Raji (cell line): Measurements from ENCODE around the gene TMEM259.

Experiments used
- POLR2A ChIP-seq: IDR thresholded peaks from 2 replicates; pipeline ENCODE4 v1.6.1; 2011; ENCODE audit warnings: low read depth, low read length, control low read depth; ENCODE audit not compliant: insufficient read depth

Gene TMEM259

GRCh38 chr19:1035998-1036621 lies 15.2 kb upstream of the TMEM259 start:
- no peak for TF ChIP-seq POLR2A

- TF ChIP-seq POLR2A, result no peak
These were observed 11.4 kb upstream of the TMEM259 start for GRCh38 chr19:1032264-1032867.

- TF ChIP-seq POLR2A, result peak; percentile 59
These were observed 7.4 kb upstream of the TMEM259 start for GRCh38 chr19:1028062-1028926.

DNA sequence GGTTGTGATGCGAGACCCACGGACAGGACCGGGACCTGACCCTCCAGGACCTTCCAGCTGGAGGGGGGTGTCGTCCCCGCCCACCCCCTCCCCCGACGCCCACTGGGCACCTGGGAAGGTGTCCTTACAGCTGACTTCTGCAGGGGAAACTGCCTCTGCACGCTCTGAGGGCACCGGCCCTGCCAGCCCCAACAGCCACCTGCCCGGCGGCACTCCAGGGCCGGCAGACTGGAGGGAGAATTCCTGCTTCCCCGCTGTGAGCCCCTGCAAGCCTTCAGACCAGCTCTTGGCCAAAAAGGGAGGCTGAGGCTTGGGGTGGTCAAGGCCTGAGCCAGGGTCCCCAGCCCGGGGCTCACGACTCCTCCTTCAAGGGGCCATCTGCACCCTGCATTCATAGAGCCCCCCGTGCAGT lies 6.7 kb upstream of the TMEM259 start:
- TF ChIP-seq POLR2A, result no peak

GRCh38 chr19:1026783-1027649 lies 6.1 kb upstream of the TMEM259 start:
- TF ChIP-seq POLR2A, result no peak; the same call in 1 of the 2 replicates

DNA sequence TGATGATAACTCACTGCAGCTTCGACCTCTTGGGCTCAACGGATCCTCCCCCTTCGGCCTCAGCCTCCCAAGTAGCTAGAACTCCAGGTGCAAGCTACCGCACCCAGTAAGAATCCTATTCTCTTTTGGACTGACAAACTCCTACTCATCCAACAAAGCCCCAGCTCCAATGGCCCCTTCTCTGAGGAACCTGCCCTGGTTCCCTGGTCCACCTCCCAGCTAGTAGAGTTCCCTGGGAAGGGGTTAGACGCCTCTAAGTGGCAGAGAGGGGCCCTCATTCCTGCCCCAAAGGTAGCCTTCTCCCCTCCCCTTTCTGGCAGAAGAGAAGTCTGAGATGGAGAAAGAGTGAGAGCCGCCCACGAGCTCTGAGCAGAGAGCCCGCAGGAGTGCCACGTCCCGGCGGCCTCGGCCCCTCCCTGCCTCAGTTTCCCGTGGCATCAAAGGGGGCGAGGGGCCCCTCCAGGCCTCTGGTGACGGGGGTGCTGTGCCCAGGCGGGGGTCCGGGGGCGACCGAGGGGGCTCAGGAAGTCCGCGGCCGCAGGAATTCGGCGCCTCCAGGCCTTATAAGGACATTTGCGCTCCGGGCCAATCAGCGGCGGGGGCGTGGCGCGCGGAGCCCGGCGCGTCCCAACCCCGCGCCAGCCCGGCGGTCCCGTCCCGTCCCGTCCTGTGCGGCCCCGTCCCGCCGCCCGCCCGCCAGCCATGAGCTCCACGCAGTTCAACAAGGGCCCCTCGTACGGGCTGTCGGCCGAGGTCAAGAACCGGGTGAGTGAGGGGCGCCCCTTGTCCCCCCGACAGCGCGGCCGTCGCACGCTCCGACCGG lies 5.2 kb upstream of the TMEM259 start, which contains the start of gene CNN2:
TSS of gene CNN2 (plus strand) at position 649 of the 823 bp plus-strand sequence. CDS start at position 703, 54 bp downstream.
- TF ChIP-seq POLR2A, result peak; percentile 71

GRCh38 chr19:1019980-1020867 lies 699 bp downstream of the TMEM259 start:
- no peak for TF ChIP-seq POLR2A

GRCh38 chr19:1019616-1019961 lies 1.3 kb downstream of the TMEM259 start:
- no peak for TF ChIP-seq POLR2A

- TF ChIP-seq POLR2A, result no peak
These were observed 1.8 kb downstream of the TMEM259 start for GRCh38 chr19:1018932-1019615.

- no peak for TF ChIP-seq POLR2A
These were observed 2.5 kb downstream of the TMEM259 start for GRCh38 chr19:1018393-1018792.

- no peak for TF ChIP-seq POLR2A
These were observed 3.0 kb downstream of the TMEM259 start for GRCh38 chr19:1017906-1018305.

- TF ChIP-seq POLR2A, result no peak
These were observed 3.6 kb downstream of the TMEM259 start for GRCh38 chr19:1017115-1017905.

DNA sequence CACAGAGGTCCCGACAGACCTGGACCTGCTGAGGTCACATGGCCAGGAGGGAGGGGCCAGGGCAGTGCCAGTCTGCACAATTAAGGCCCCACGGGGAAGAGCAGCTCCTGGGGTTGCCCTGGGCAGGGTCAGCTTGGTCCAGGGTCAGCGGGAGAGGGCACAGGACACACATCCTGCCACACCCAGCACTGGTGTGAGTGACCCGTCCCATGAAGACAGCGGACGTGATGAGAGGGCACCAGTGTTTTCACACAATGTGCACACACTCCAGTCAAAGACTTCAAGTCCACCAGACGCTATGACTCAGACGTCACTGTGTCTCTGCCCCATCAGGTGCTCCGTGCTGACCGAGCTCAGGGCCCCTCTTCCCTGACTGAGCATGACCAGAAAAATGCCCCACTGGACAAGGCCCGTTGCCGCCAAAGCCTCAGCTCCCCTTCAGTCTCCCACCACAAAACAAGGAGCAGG lies 4.2 kb downstream of the TMEM259 start:
- TF ChIP-seq POLR2A, result no peak
